Calu3 (cell line): ENCODE measurements around the gene NOXO1. TPM values are rescaled to one million over a fixed set of nuclear protein-coding genes. Genes with fewer than 3 reads are reported as not detected.

Experiments used
- BruUV-seq: library from RNA; stranded (reverse); fragments of 400-500 nt; replicated peaks from 2 replicates; lab custom pipeline; 2021; lab: Mats Ljungman, UMichigan
- CTCF ChIA-PET: fragments of 300-600 bp; sonication (Branson Sonifier 250); formaldehyde crosslinking; loops from one replicate; lab custom pipeline; 2022; ENCODE audit warnings: antibody characterized with exemption; lab: Charles Lee
- DNase-seq: peaks from one replicate; pipeline ENCODE4 v3.0.0; 2022
- H3K27ac Mint-ChIP-seq: one replicate; pipeline ENCODE4 v1.8.0; 2022; ENCODE audit warnings: mixed read lengths; ENCODE audit not compliant: unreplicated experiment
- H3K27me3 Mint-ChIP-seq: one replicate; pipeline ENCODE4 v1.8.0; 2022; ENCODE audit warnings: mixed read lengths; ENCODE audit not compliant: unreplicated experiment
- H3K36me3 Mint-ChIP-seq: one replicate; pipeline ENCODE4 v1.8.0; 2022; ENCODE audit warnings: mild to moderate bottlenecking, moderate library complexity, mixed read lengths; ENCODE audit not compliant: insufficient read depth, unreplicated experiment
- H3K4me1 Mint-ChIP-seq: one replicate; pipeline ENCODE4 v1.8.0; 2022; ENCODE audit warnings: mild to moderate bottlenecking, low read depth, mixed read lengths; ENCODE audit not compliant: unreplicated experiment
- H3K4me3 Mint-ChIP-seq: one replicate; pipeline ENCODE4 v1.8.0; 2022; ENCODE audit warnings: mild to moderate bottlenecking, low read depth, moderate library complexity, mixed read lengths; ENCODE audit not compliant: unreplicated experiment
- H3K9me3 Mint-ChIP-seq: one replicate; pipeline ENCODE4 v1.8.0; 2022; ENCODE audit warnings: low read depth, mixed read lengths; ENCODE audit not compliant: unreplicated experiment
- intact Hi-C: fragments of 100-400 bp; cut with micrococcal nuclease; formaldehyde crosslinking; loops from one replicate; pipeline ENCODE4 v1.10.0; 2022; ENCODE audit not compliant: unreplicated experiment
- total RNA-seq: library from RNA; stranded (reverse); gene quantifications from 2 replicates; pipeline ENCODE4 v1.2.3, GENCODE V29; 2022
- TF ChIP-seq, protein P1 (sequence below): fragments of 200-600 bp; IDR thresholded peaks from one replicate; pipeline ENCODE4 v1.8.0; 2022; ENCODE audit warnings: antibody characterized with exemption; ENCODE audit not compliant: unreplicated experiment

The NOXO1 gene
- total RNA-seq, 1 experiment from 2014 or later: 11.8 TPM

DNA sequence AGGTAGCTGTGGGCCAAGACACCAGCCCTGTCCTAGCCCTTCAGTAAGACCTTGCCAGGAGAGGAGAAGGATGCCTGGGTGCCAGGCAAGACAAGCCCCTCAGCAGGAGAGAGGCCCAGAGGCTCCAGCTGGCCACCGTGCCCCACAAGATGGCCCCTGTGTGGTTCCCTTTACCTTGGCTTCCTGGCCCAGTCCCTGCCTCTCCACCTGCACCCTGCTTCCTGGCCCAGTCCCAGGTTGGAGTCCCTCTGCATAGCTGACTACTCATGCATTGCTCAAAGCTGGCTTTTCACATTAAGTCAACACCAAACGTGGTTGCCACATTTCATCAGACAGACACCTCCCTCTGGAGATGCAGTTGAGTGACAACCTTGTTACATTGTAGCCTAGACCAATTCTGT is 12.5 kb upstream of the NOXO1 start:
- BruUV-seq: no TSS peak
- Mint-ChIP-seq H3K9me3 (no peaks in the 10 kb centered on the region), H3K4me3 (peak overlapping the region; percentile 12), H3K27me3 (no peaks in the 10 kb centered on the region), H3K4me1 (peaks cover 17% of the 10 kb centered on the region), H3K27ac (no peak overlapping the region), H3K36me3 (peaks cover 54% of the 10 kb centered on the region)
- DNase-seq: no peak
- intact Hi-C loops: no loop called here
- CTCF ChIA-PET: interaction anchor here (1.5 kb wide), 1 partner anchor 8 kb away, joined by 4 read pairs; no protein-coding TSS in a partner anchor
- TF ChIP-seq, protein P1, sequence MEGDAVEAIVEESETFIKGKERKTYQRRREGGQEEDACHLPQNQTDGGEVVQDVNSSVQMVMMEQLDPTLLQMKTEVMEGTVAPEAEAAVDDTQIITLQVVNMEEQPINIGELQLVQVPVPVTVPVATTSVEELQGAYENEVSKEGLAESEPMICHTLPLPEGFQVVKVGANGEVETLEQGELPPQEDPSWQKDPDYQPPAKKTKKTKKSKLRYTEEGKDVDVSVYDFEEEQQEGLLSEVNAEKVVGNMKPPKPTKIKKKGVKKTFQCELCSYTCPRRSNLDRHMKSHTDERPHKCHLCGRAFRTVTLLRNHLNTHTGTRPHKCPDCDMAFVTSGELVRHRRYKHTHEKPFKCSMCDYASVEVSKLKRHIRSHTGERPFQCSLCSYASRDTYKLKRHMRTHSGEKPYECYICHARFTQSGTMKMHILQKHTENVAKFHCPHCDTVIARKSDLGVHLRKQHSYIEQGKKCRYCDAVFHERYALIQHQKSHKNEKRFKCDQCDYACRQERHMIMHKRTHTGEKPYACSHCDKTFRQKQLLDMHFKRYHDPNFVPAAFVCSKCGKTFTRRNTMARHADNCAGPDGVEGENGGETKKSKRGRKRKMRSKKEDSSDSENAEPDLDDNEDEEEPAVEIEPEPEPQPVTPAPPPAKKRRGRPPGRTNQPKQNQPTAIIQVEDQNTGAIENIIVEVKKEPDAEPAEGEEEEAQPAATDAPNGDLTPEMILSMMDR: no peak

DNA sequence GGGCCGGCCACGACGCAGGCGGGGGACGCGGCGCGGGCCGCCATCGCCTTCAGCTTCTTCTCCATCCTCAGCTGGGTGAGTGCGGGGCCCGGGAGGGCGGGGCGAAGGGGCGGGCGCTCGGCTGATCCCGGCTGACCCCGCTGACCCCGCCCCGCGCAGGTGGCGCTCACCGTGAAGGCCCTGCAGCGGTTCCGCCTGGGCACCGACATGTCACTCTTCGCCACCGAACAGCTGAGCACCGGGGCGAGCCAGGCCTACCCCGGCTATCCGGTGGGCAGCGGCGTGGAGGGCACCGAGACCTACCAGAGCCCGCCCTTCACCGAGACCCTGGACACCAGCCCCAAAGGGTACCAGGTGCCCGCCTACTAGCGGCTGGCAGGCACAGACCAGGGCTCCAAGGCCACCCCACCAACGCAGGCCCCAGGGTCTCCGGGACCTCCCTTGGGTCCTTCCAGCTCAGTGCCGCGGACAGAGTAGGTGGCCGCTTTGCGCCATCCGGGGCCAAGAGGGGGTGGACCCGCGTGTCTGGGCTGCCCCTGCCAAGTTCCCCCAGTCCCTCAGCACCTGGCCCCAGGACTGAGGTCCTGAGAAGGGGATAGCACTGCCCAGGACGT is 11.5 kb upstream of the NOXO1 start:
- DNase-seq: no peak
- peaks cover 54% of the 10 kb centered on the region for H3K36me3 Mint-ChIP-seq
- CTCF ChIA-PET: no interaction called here
- TF ChIP-seq, protein P1: no peak
- no TSS peak for BruUV-seq
- intact Hi-C loops: no loop called here
- H3K9me3 Mint-ChIP-seq: no peaks in the 10 kb centered on the region
- H3K4me3 Mint-ChIP-seq: no peak overlapping the region
- H3K4me1 Mint-ChIP-seq: peaks cover 17% of the 10 kb centered on the region
- no peak overlapping the region for H3K27ac Mint-ChIP-seq
- no peaks in the 10 kb centered on the region for H3K27me3 Mint-ChIP-seq

DNA sequence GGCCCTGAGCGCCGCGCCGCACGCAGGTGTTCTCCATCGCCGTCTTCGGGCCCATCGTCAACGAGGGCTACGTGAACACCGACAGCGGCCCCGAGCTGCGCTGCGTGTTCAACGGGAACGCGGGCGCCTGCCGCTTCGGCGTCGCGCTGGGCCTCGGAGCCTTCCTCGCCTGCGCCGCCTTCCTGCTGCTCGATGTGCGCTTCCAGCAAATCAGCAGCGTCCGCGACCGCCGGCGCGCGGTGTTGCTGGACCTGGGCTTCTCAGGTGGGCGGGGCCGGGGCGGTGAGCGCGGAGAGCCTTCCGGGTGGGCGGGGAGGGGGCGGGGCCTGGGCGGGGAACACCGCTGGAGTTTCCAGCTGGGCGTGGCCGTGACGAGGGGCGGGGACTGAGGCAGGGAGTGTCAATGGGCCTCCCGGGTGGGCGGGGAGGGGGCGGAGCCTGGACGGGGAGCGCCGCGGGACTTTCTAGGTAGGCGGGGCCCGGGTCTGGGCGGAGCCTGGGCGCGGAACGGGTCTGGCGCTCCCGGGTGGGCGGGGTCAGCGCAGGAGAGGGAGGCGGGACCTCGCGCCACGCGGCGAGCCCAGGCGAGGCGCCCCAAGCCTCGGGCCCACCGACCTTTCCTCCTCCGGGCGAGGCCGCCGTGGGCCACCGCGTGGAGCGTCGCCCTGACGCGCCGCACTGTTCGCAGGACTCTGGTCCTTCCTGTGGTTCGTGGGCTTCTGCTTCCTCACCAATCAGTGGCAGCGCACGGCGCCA is 10.9 kb upstream of the NOXO1 start:
- DNase-seq: peak; percentile 84
- Mint-ChIP-seq H3K4me3 (peak overlapping the region; percentile 54), H3K4me1 (peaks cover 17% of the 10 kb centered on the region), H3K36me3 (peaks cover 49% of the 10 kb centered on the region), H3K9me3 (no peaks in the 10 kb centered on the region), H3K27ac (no peak overlapping the region), H3K27me3 (no peaks in the 10 kb centered on the region)
- intact Hi-C loops: no loop called here
- BruUV-seq: no TSS peak
- CTCF ChIA-PET: no interaction called here
- TF ChIP-seq, protein P1: no peak

DNA sequence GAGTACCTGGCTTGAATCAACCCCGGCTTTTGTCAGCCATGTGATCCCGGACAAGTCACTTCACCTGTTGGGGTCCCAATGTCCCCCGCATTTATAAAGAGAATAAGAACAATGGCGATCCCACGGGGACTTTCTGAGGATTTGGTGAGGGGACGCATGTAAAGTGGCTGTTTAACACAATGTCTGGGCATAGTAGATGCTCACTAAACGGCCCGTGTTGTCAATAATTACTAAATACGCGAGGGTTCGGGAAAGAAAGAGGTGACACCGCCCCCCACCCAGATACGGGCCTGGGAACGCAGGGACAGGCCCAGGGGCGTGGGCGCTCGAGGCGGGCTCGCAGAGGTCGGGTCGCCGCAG is 10.3 kb upstream of the NOXO1 start:
- peaks cover 49% of the 10 kb centered on the region for H3K36me3 Mint-ChIP-seq
- no TSS peak for BruUV-seq
- H3K9me3 Mint-ChIP-seq: no peaks in the 10 kb centered on the region
- CTCF ChIA-PET: no interaction called here
- intact Hi-C loops: no loop called here
- H3K4me3 Mint-ChIP-seq: peak overlapping the region; percentile 54
- no peak overlapping the region for H3K27ac Mint-ChIP-seq
- TF ChIP-seq, protein P1: no peak
- peaks cover 17% of the 10 kb centered on the region for H3K4me1 Mint-ChIP-seq
- no peaks in the 10 kb centered on the region for H3K27me3 Mint-ChIP-seq
- no peak for DNase-seq
